K562 (cell line): ENCODE results near the gene ABCA4. TPM values are rescaled to one million over a fixed set of nuclear protein-coding genes. Genes with fewer than 3 reads are reported as not detected.

ENCODE experiments used
- CBX1 ChIP-seq: sonication (generic); IDR thresholded peaks from 2 replicates; pipeline ENCODE4 v1.6.1; 2016; ENCODE audit warnings: antibody characterized with exemption, low read depth, mild to moderate bottlenecking
- CHD2 ChIP-seq: IDR thresholded peaks from 2 replicates; pipeline ENCODE4 v1.6.1; 2011; ENCODE audit warnings: low read depth, low read length
- CSDE1 ChIP-seq, 2 experiments: fragments of 450-650 bp; IDR thresholded peaks; 2 replicates each; pipeline ENCODE4 v1.6.1; 2016; ENCODE audit warnings: mild to moderate bottlenecking in 1 of 2
- CTBP1 ChIP-seq: fragments of 450-650 bp; IDR thresholded peaks from 2 replicates; pipeline ENCODE4 v1.6.1; 2016; ENCODE audit warnings: borderline replicate concordance
- DMBX1 ChIP-seq: fragments of 250-450 bp; sonication (Bioruptor Pico); IDR thresholded peaks from 2 replicates; pipeline ENCODE4 v1.8.0; 2022; ENCODE audit warnings: inconsistent platforms, mild to moderate bottlenecking, moderate library complexity, borderline replicate concordance
- HMG20B ChIP-seq: fragments of 250-450 bp; sonication (Bioruptor Pico); IDR thresholded peaks from 2 replicates; pipeline ENCODE4 v1.5.0; 2021; ENCODE audit warnings: mild to moderate bottlenecking
- KLF1 ChIP-seq: fragments of 450-650 bp; IDR thresholded peaks from 2 replicates; pipeline ENCODE4 v1.6.1; 2016; ENCODE audit warnings: missing genetic modification characterization, missing compliant biosample characterization
- MAZ ChIP-seq, 2 experiments: fragments of 450-650 bp in 1 of 2; sonication (generic) in 1 of 2; formaldehyde crosslinking; IDR thresholded peaks in 1 of 2; conservative IDR thresholded peaks in 1 of 2; 2 replicates each; pipeline versions ENCODE4 v1.4.0 to v1.5.0; 2020; ENCODE audit warnings: mild to moderate bottlenecking in 1 of 2, missing genetic modification reagents in 1 of 2
- NCOA1 ChIP-seq: fragments of 450-650 bp; IDR thresholded peaks from 2 replicates; pipeline ENCODE4 v1.6.1; 2016; ENCODE audit warnings: low read depth
- NCOA6 ChIP-seq: fragments of 450-650 bp; IDR thresholded peaks from 2 replicates; pipeline ENCODE4 v1.6.1; 2017; ENCODE audit warnings: mild to moderate bottlenecking
- NR4A1 ChIP-seq, 2 experiments: fragments of 250-450 bp in 1 of 2; fragments of 450-650 bp in 1 of 2; sonication (Bioruptor Pico) in 1 of 2; IDR thresholded peaks; 2 replicates each; pipeline versions ENCODE4 v1.4.0 to v1.6.1; 2016 to 2020; ENCODE audit warnings: mild to moderate bottlenecking in 2 of 2, missing compliant biosample characterization in 1 of 2, missing genetic modification characterization in 1 of 2, moderate library complexity in 1 of 2
- PTRF ChIP-seq: fragments of 450-650 bp; IDR thresholded peaks from 2 replicates; pipeline ENCODE4 v1.6.1; 2016; ENCODE audit warnings: mild to moderate bottlenecking, missing genetic modification characterization, missing compliant biosample characterization
- SETDB1 ChIP-seq: IDR thresholded peaks from one replicate; pipeline ENCODE4 v1.6.1; 2012; ENCODE audit warnings: low read length, control low read depth, inconsistent platforms
- SRF ChIP-seq, 2 experiments: fragments of 250-450, 450-650 bp in 1 of 2; sonication (Bioruptor Pico) in 1 of 2; sonication (generic) in 1 of 2; formaldehyde crosslinking; IDR thresholded peaks; 2 replicates each; pipeline versions ENCODE4 v1.5.0 to v1.5.1; 2020 to 2022; ENCODE audit warnings: mild to moderate bottlenecking in 1 of 2, missing genetic modification reagents in 1 of 2
- ZNF445 ChIP-seq: fragments of 250-450 bp; sonication (Bioruptor Pico); IDR thresholded peaks from 2 replicates; pipeline ENCODE4 v1.4.0; 2020; ENCODE audit warnings: low read depth, mild to moderate bottlenecking, moderate library complexity
- ZNF584 ChIP-seq: fragments of 200-800 bp; sonication (Bioruptor generic); IDR thresholded peaks from 2 replicates; pipeline ENCODE4 v1.6.1; 2016; ENCODE audit warnings: low read depth, mild to moderate bottlenecking, missing genetic modification characterization, missing compliant biosample characterization
- ZNF740 ChIP-seq, 3 experiments: fragments of 200-800 bp in 1 of 3; sonication (Bioruptor generic) in 1 of 3; sonication (generic) in 1 of 3; formaldehyde crosslinking in 1 of 3; IDR thresholded peaks; 2 replicates each; pipeline versions ENCODE4 v1.6.1 to v1.8.0; 2016 to 2022; ENCODE audit warnings: mild to moderate bottlenecking in 2 of 3, missing compliant biosample characterization in 2 of 3, missing genetic modification characterization in 2 of 3, missing genetic modification reagents in 1 of 3
- ZNF766 ChIP-seq: fragments of 200-800 bp; sonication (Bioruptor generic); conservative IDR thresholded peaks from 2 replicates; pipeline ENCODE4 v1.6.1; 2016; ENCODE audit warnings: missing genetic modification characterization, missing compliant biosample characterization
- polyA plus RNA-seq, 8 experiments: library from polyadenylated mRNA; depleted of rRNA in 4 of 8; stranded (reverse) in 5 of 8; unstranded in 3 of 8; fragments of >200 nt; fragmentation: Nextera tagmentation in 2 of 8; fragmentation: Illumina TruSeq in 1 of 8; extraction: Ambion mirVana in 2 of 8; extraction: Trizol in 1 of 8; gene quantifications; 2 replicates each; pipeline versions ENCODE4 v1.2.1 to v1.2.3, GENCODE V29; 2011 to 2014; ENCODE audit warnings: inconsistent platforms in 1 of 8, missing spikeins in 1 of 8
- total RNA-seq, 7 experiments: library from RNA; depleted of rRNA in 6 of 7; stranded (reverse); fragments of >200 nt in 6 of 7; fragmentation: Illumina TruSeq in 2 of 7; extraction: Trizol in 2 of 7; gene quantifications; 2 replicates each; pipeline versions ENCODE4 v1.2.1 to v1.2.3, GENCODE V29; 2011 to 2021; ENCODE audit warnings: low replicate concordance in 1 of 7
- TF ChIP-seq, protein P1 (sequence below): fragments of 250-450 bp; sonication (Bioruptor Pico); IDR thresholded peaks from 2 replicates; pipeline ENCODE4 v1.4.0; 2020; ENCODE audit warnings: mild to moderate bottlenecking, moderate library complexity, borderline replicate concordance
- TF ChIP-seq, protein P2 (sequence below): fragments of 250-450 bp; sonication (Bioruptor Pico); IDR thresholded peaks from 2 replicates; pipeline ENCODE4 v1.5.0; 2021
- TF ChIP-seq, protein P3 (sequence below): IDR thresholded peaks from 2 replicates; pipeline ENCODE4 v1.6.1; 2016; ENCODE audit warnings: missing genetic modification characterization, missing compliant biosample characterization

ABCA4 gene
- total and polyA plus RNA-seq, 9 of the 15 experiments (the other 6 are each of a cell fraction or from before 2014, with no cell fraction given), result 0.01 to 0.04 TPM; not detected in 7

GRCh38 chr1:94014635-94015488 lies 106.1 kb downstream of the ABCA4 start (continued):
- TF ChIP-seq SETDB1 (no peak), ZNF445 (no peak), NCOA6 (no peak), HMG20B (CRISPR knock-in tag) (no peak), NCOA1 (no peak), CTBP1 (peak; percentile 25; the same call in 1 of the 2 replicates), PTRF (tag) (peak; percentile 1; the same call in 1 of the 2 replicates), SRF (CRISPR knock-in tag; IDR thresholded peaks at IDR 0.05) (no peak), MAZ (CRISPR knock-in tag; conservative IDR thresholded peaks at IDR 0.05 in 1 of 2, IDR thresholded peaks at IDR 0.05 in 1 of 2) (peak in 1 of 2 experiments; percentile 42; a peak in 1 of 4 replicates), KLF1 (tag) (no peak), CBX1 (no peak), NR4A1 (CRISPR knock-in tag; IDR thresholded peaks at IDR 0.05) (no peak), NR4A1 (tag; IDR thresholded peaks at IDR 0.05) (no peak; the same call in 1 of the 2 replicates), ZNF584 (CRISPR knock-in tag) (peak; percentile 74), ZNF740 (CRISPR knock-in tag; IDR thresholded peaks at IDR 0.05) (no peak), ZNF740 (tag; IDR thresholded peaks at IDR 0.05) (0 out of 4 replicates have a peak, but pooled peaks of 1 of the 2 experiments have one; percentile 14), DMBX1 (no peak), CSDE1 (IDR thresholded peaks at IDR 0.05) (no peak), CHD2 (no peak), ZNF766 (CRISPR knock-in tag) (peak; percentile 85)
- TF ChIP-seq, protein P1, sequence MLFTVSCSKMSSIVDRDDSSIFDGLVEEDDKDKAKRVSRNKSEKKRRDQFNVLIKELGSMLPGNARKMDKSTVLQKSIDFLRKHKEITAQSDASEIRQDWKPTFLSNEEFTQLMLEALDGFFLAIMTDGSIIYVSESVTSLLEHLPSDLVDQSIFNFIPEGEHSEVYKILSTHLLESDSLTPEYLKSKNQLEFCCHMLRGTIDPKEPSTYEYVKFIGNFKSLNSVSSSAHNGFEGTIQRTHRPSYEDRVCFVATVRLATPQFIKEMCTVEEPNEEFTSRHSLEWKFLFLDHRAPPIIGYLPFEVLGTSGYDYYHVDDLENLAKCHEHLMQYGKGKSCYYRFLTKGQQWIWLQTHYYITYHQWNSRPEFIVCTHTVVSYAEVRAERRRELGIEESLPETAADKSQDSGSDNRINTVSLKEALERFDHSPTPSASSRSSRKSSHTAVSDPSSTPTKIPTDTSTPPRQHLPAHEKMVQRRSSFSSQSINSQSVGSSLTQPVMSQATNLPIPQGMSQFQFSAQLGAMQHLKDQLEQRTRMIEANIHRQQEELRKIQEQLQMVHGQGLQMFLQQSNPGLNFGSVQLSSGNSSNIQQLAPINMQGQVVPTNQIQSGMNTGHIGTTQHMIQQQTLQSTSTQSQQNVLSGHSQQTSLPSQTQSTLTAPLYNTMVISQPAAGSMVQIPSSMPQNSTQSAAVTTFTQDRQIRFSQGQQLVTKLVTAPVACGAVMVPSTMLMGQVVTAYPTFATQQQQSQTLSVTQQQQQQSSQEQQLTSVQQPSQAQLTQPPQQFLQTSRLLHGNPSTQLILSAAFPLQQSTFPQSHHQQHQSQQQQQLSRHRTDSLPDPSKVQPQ (CRISPR knock-in tag), result no peak
- TF ChIP-seq, protein P2, sequence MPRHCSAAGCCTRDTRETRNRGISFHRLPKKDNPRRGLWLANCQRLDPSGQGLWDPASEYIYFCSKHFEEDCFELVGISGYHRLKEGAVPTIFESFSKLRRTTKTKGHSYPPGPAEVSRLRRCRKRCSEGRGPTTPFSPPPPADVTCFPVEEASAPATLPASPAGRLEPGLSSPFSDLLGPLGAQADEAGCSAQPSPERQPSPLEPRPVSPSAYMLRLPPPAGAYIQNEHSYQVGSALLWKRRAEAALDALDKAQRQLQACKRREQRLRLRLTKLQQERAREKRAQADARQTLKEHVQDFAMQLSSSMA (CRISPR knock-in tag), result no peak
- TF ChIP-seq, protein P3, sequence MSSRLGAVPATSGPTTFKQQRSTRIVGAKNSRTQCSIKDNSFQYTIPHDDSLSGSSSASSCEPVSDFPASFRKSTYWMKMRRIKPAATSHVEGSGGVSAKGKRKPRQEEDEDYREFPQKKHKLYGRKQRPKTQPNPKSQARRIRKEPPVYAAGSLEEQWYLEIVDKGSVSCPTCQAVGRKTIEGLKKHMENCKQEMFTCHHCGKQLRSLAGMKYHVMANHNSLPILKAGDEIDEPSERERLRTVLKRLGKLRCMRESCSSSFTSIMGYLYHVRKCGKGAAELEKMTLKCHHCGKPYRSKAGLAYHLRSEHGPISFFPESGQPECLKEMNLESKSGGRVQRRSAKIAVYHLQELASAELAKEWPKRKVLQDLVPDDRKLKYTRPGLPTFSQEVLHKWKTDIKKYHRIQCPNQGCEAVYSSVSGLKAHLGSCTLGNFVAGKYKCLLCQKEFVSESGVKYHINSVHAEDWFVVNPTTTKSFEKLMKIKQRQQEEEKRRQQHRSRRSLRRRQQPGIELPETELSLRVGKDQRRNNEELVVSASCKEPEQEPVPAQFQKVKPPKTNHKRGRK (tag), result no peak
